HL-60 (cell line): ENCODE data around the gene ZNF202.

Source experiments
- CTCF ChIP-seq: IDR thresholded peaks from one replicate; pipeline ENCODE4 v1.5.1; 2011; ENCODE audit warnings: low read length, control low read depth, inconsistent platforms; ENCODE audit not compliant: insufficient read depth
- GABPA ChIP-seq: IDR thresholded peaks from 2 replicates; pipeline ENCODE4 v1.6.1; 2012; ENCODE audit warnings: low read depth
- POLR2AphosphoS5 ChIP-seq: IDR thresholded peaks from 2 replicates; pipeline ENCODE4 v1.6.1; 2012; ENCODE audit warnings: low read depth
- REST ChIP-seq: IDR thresholded peaks from 2 replicates; pipeline ENCODE4 v1.6.1; 2012; ENCODE audit warnings: low read depth; ENCODE audit not compliant: insufficient replicate concordance
- SPI1 ChIP-seq: IDR thresholded peaks from 2 replicates; pipeline ENCODE4 v1.6.1; 2012; ENCODE audit warnings: low read depth, mild to moderate bottlenecking, borderline replicate concordance

GRCh38 chr11:123765601-123766000 lies 24.1 kb upstream of the ZNF202 start:
- no peak for TF ChIP-seq CTCF
- no peak for TF ChIP-seq REST
- no peak for TF ChIP-seq POLR2AphosphoS5
- TF ChIP-seq GABPA: no peak
- no peak for TF ChIP-seq SPI1
